ENCODE results near the gene RBM22. TPM values are rescaled to one million over a fixed set of nuclear protein-coding genes. Genes with fewer than 3 reads are reported as not detected.

Gene RBM22
- total RNA-seq, 2 experiments from 2014 or later, result 98.2 to 101 TPM

GRCh38 chr5:150740992-150741391, 40.1 kb upstream of the RBM22 start:
- POLR2A ChIA-PET, result interaction anchor here (1.9 kb wide), 1 partner anchor 17 kb away, joined by 7 read pairs; the partner anchor contains the start of gene DCTN4
- peaks cover 0 to 4% of the 10 kb centered on the region in 2 experiments for H3K9me3 ChIP-seq (ENCODE audit: control insufficient read depth in 1 of 2, insufficient read depth in 1 of 2, low read length in 2 of 2)
- no peak overlapping the region for H3K4me3 ChIP-seq (ENCODE audit: low read length)
- H3K4me1 Mint-ChIP-seq (ENCODE audit: low read depth), result peaks cover 77% of the 10 kb centered on the region
- TF ChIP-seq CTCF (IDR thresholded peaks at IDR 0.05), result no peak
- peaks cover 11% of the 10 kb centered on the region for H3K4me1 ChIP-seq (ENCODE audit: insufficient read depth, low read length)
- H3K27me3 ChIP-seq (ENCODE audit: control insufficient read depth in 1 of 2, insufficient read depth in 2 of 2, low read length in 2 of 2), result no peaks in the 10 kb centered on the region
- CTCF ChIA-PET, result no interaction called here
- ATAC-seq (ENCODE audit: poor library complexity), result peak; percentile 55
- intact Hi-C loops (cut with DNase I, micrococcal nuclease), result no loop called here
- H3K4me3 Mint-ChIP-seq, result no peak overlapping the region
- H3K27me3 Mint-ChIP-seq, result no peaks in the 10 kb centered on the region
- H3K9me3 Mint-ChIP-seq, result peaks cover 5% of the 10 kb centered on the region
- no peak for DNase-seq
- H3K27ac Mint-ChIP-seq, result no peak overlapping the region
- peaks cover 40% of the 10 kb centered on the region for H3K36me3 ChIP-seq (ENCODE audit: insufficient read depth, low read length)
- H3K27ac ChIP-seq (ENCODE audit: low read depth in 1 of 2, low read length in 2 of 2), result no peak overlapping the region
- H3K36me3 Mint-ChIP-seq (ENCODE audit: low read depth), result peaks cover 83% of the 10 kb centered on the region

GRCh38 chr5:150738862-150739261, 38.0 kb upstream of the RBM22 start:
- H3K27ac ChIP-seq (ENCODE audit: low read depth in 1 of 2, low read length in 2 of 2), result no peak overlapping the region
- Mint-ChIP-seq H3K9me3 (peaks cover 5% of the 10 kb centered on the region), H3K36me3 (ENCODE audit: low read depth) (peaks cover 96% of the 10 kb centered on the region), H3K4me3 (no peak overlapping the region), H3K27ac (no peak overlapping the region), H3K4me1 (ENCODE audit: low read depth) (peaks cover 77% of the 10 kb centered on the region), H3K27me3 (no peaks in the 10 kb centered on the region)
- no peak for TF ChIP-seq CTCF (IDR thresholded peaks at IDR 0.05)
- no peak overlapping the region for H3K4me3 ChIP-seq (ENCODE audit: low read length)
- peaks cover 0 to 4% of the 10 kb centered on the region in 2 experiments for H3K9me3 ChIP-seq (ENCODE audit: control insufficient read depth in 1 of 2, insufficient read depth in 1 of 2, low read length in 2 of 2)
- DNase-seq (no peak), ATAC-seq (ENCODE audit: poor library complexity) (no peak)
- H3K27me3 ChIP-seq (ENCODE audit: control insufficient read depth in 1 of 2, insufficient read depth in 2 of 2, low read length in 2 of 2), result no peaks in the 10 kb centered on the region
- ChIA-PET POLR2A (interaction anchor here (1.5 kb wide), 1 partner anchor 45 kb away, joined by 5 read pairs; no protein-coding TSS in a partner anchor), CTCF (no interaction called here)
- H3K4me1 ChIP-seq (ENCODE audit: insufficient read depth, low read length), result peaks cover 21% of the 10 kb centered on the region
- peaks cover 58% of the 10 kb centered on the region for H3K36me3 ChIP-seq (ENCODE audit: insufficient read depth, low read length)
- intact Hi-C loops (cut with DNase I, micrococcal nuclease), result no loop called here

GRCh38 chr5:150734579-150735384, 33.9 kb upstream of the RBM22 start:
- H3K27me3 ChIP-seq (ENCODE audit: control insufficient read depth in 1 of 2, insufficient read depth in 2 of 2, low read length in 2 of 2), result no peaks in the 10 kb centered on the region
- H3K4me3 ChIP-seq (ENCODE audit: low read length), result no peak overlapping the region
- H3K9me3 ChIP-seq (ENCODE audit: control insufficient read depth in 1 of 2, insufficient read depth in 1 of 2, low read length in 2 of 2), result peaks cover 0 to 4% of the 10 kb centered on the region in 2 experiments
- peaks cover 77% of the 10 kb centered on the region for H3K36me3 ChIP-seq (ENCODE audit: insufficient read depth, low read length)
- POLR2A ChIA-PET, result interaction anchor here (1.3 kb wide), 1 partner anchor 24 kb away, joined by 3 read pairs; the partner anchor contains the start of gene DCTN4
- TF ChIP-seq CTCF (IDR thresholded peaks at IDR 0.05), result no peak
- no peak overlapping the region for H3K27ac ChIP-seq (ENCODE audit: low read depth in 1 of 2, low read length in 2 of 2)
- no peaks in the 10 kb centered on the region for H3K27me3 Mint-ChIP-seq
- CTCF ChIA-PET, result interaction anchor here (1.3 kb wide), 1 partner anchor 44 kb away, joined by 3 read pairs; the partner anchor contains the start of gene SMIM3
- peaks cover 98% of the 10 kb centered on the region for H3K36me3 Mint-ChIP-seq (ENCODE audit: low read depth)
- H3K4me1 ChIP-seq (ENCODE audit: insufficient read depth, low read length), result peaks cover 10% of the 10 kb centered on the region
- peaks cover 5% of the 10 kb centered on the region for H3K9me3 Mint-ChIP-seq
- no peak for ATAC-seq (ENCODE audit: poor library complexity)
- H3K27ac Mint-ChIP-seq, result peak overlapping the region; percentile 19
- intact Hi-C loops (cut with DNase I, micrococcal nuclease), result no loop called here
- H3K4me3 Mint-ChIP-seq, result no peak overlapping the region
- H3K4me1 Mint-ChIP-seq (ENCODE audit: low read depth), result peaks cover 45% of the 10 kb centered on the region
- peak in 2 of 14 experiments; percentile 45 to 55 for DNase-seq

Measured in CD4-positive, alpha-beta T cell (primary cell).